GM23248 (cell line): ENCODE measurements around the gene ZMYND11.

Source experiments
- EZH2 ChIP-seq: fragments of 200-600 bp; sonication (generic); IDR thresholded peaks from 2 replicates; pipeline ENCODE4 v1.6.1; 2018; ENCODE audit warnings: antibody characterized with exemption, mild to moderate bottlenecking; ENCODE audit not compliant: insufficient read depth, poor library complexity, severe bottlenecking
- EZH2phosphoT487 ChIP-seq: fragments of 200-600 bp; sonication (generic); IDR thresholded peaks from 2 replicates; pipeline ENCODE4 v1.6.1; 2018; ENCODE audit warnings: antibody characterized with exemption, moderate library complexity, mild to moderate bottlenecking, low read depth; ENCODE audit not compliant: insufficient read depth

DNA sequence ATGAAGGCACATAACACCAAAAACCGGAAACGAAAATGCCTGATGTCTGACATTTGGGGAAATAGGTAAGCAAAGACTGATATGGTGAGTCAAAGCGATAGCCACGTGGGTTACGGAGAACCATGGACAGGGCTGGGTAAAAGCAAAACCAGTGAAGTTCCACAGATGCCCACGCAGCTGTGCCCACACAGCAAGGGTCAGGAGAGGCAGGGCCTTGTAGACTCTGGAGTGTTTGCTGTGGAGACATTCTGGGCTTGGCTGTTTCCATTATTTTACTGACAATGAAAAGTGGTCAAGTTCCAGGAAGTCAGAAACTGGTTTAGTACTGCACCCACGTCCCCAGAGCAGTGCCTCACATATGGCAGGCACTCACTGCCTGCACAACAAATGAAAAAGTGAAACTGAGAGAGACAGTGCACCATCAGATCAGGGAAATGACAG, 148.7 kb downstream of the ZMYND11 start:
- TF ChIP-seq EZH2phosphoT487, result no peak
- no peak for TF ChIP-seq EZH2
